GM12801 (cell line): ENCODE results near the gene NUMBL.

ENCODE experiments used
- CTCF ChIP-seq: IDR thresholded peaks from one replicate; pipeline ENCODE4 v1.5.1; 2011; ENCODE audit warnings: control low read depth; ENCODE audit not compliant: insufficient read length; ENCODE audit errors: extremely low read depth

The NUMBL gene

GRCh38 chr19:40724855-40725254, 34.4 kb upstream of the NUMBL start:
- TF ChIP-seq CTCF = no peak

- TF ChIP-seq CTCF = no peak
Measured at GRCh38 chr19:40724315-40724714, 33.9 kb upstream of the NUMBL start.

GRCh38 chr19:40723661-40724254, 33.3 kb upstream of the NUMBL start:
- TF ChIP-seq CTCF = no peak

GRCh38 chr19:40721936-40722661, 31.6 kb upstream of the NUMBL start:
- TF ChIP-seq CTCF = no peak

- TF ChIP-seq CTCF = no peak
Measured at GRCh38 chr19:40721140-40721486, 30.7 kb upstream of the NUMBL start.

- no peak for TF ChIP-seq CTCF
Measured at GRCh38 chr19:40719414-40719894, 29.0 kb upstream of the NUMBL start.

- no peak for TF ChIP-seq CTCF
Measured at GRCh38 chr19:40718774-40719391, 28.4 kb upstream of the NUMBL start.
